ENCODE results near the gene NTM. TPM values are rescaled to one million over a fixed set of nuclear protein-coding genes. Genes with fewer than 3 reads are reported as not detected.

The NTM gene
- total RNA-seq, 2 donors from 2014 or later = not detected

GRCh38 chr11:132073787-132074186 lies 703.4 kb downstream of the NTM start:
- H3K9me3 ChIP-seq (ENCODE audit: control insufficient read depth, low read length, poor library complexity, severe bottlenecking) = no peaks in the 10 kb centered on the region
- no peak for DNase-seq
- Mint-ChIP-seq H3K4me1 (no peaks in the 10 kb centered on the region), H3K27me3 (no peaks in the 10 kb centered on the region), H3K36me3 (ENCODE audit: low read depth) (no peaks in the 10 kb centered on the region), H3K27ac (no peak overlapping the region), H3K4me3 (no peak overlapping the region)
- no peak for ATAC-seq

GRCh38 chr11:132075447-132075846 lies 705.0 kb downstream of the NTM start:
- H3K27ac Mint-ChIP-seq = no peak overlapping the region
- ATAC-seq = no peak
- no peaks in the 10 kb centered on the region for H3K36me3 Mint-ChIP-seq (ENCODE audit: low read depth)
- DNase-seq = no peak
- H3K27me3 Mint-ChIP-seq = no peaks in the 10 kb centered on the region
- H3K4me1 Mint-ChIP-seq = no peaks in the 10 kb centered on the region
- no peaks in the 10 kb centered on the region for H3K9me3 ChIP-seq (ENCODE audit: control insufficient read depth, low read length, poor library complexity, severe bottlenecking)
- no peak overlapping the region for H3K4me3 Mint-ChIP-seq

DNA sequence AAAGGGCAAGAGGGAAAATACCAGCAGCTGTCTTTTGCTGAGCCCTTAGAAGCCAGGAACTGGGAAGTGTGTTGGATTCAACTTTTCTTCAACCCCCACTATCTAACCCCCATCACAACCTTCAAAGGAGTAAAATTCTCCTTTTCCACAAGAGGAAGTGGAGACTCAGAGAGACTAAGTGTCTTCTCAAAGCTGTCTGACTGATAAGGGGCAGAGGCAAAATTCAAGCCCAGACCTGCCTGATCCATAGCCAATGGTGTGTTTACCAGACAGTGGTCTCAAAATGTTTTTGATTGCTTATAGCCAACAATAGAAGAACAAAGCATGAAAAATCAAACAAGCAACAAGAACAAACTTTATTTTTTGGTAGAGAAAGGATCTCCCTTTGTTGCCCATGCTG lies 707.0 kb downstream of the NTM start:
- Mint-ChIP-seq H3K4me3 (no peak overlapping the region), H3K4me1 (no peaks in the 10 kb centered on the region), H3K27me3 (no peaks in the 10 kb centered on the region), H3K27ac (no peak overlapping the region), H3K36me3 (ENCODE audit: low read depth) (no peaks in the 10 kb centered on the region)
- DNase-seq (no peak), ATAC-seq (no peak)
- no peaks in the 10 kb centered on the region for H3K9me3 ChIP-seq (ENCODE audit: control insufficient read depth, low read length, poor library complexity, severe bottlenecking)

- Mint-ChIP-seq H3K27me3 (no peaks in the 10 kb centered on the region), H3K36me3 (ENCODE audit: low read depth) (no peaks in the 10 kb centered on the region), H3K27ac (no peak overlapping the region), H3K4me3 (no peak overlapping the region), H3K4me1 (no peaks in the 10 kb centered on the region)
- DNase-seq (no peak), ATAC-seq (no peak)
- H3K9me3 ChIP-seq (ENCODE audit: control insufficient read depth, low read length, poor library complexity, severe bottlenecking) = no peaks in the 10 kb centered on the region
Measured at GRCh38 chr11:132078264-132079076, 708.1 kb downstream of the NTM start.

- ATAC-seq = no peak
Measured at GRCh38 chr11:132080127-132080526, 709.7 kb downstream of the NTM start.

DNA sequence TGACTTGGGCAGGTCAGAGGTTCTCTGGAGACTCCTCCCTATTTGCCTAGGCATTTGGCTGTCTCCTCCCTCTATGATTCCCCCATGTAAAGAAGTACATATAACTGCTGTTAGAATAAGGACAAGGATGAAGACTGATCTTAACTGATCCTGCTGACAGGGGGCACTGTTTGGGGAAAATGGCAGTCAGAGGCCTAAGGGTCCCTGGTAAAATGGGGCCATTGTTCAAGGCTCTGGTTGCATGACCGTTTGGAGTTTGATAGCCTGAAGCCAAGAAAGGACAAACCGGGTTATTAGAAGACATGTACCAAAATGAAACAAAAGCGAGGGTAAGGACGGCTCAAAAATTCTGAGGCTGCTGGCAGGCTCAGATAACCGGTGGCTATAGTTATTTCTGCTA lies 712.2 kb downstream of the NTM start:
- Mint-ChIP-seq H3K27me3 (no peaks in the 10 kb centered on the region), H3K36me3 (ENCODE audit: low read depth) (no peaks in the 10 kb centered on the region)

More at GRCh38 chr11:132080127-132080526, 709.7 kb downstream of the NTM start:
- H3K9me3 ChIP-seq (ENCODE audit: control insufficient read depth, low read length, poor library complexity, severe bottlenecking) = no peaks in the 10 kb centered on the region
- Mint-ChIP-seq H3K4me1 (no peaks in the 10 kb centered on the region), H3K4me3 (no peak overlapping the region), H3K36me3 (ENCODE audit: low read depth) (no peaks in the 10 kb centered on the region), H3K27me3 (no peaks in the 10 kb centered on the region), H3K27ac (no peak overlapping the region)
- DNase-seq = no peak

DNA sequence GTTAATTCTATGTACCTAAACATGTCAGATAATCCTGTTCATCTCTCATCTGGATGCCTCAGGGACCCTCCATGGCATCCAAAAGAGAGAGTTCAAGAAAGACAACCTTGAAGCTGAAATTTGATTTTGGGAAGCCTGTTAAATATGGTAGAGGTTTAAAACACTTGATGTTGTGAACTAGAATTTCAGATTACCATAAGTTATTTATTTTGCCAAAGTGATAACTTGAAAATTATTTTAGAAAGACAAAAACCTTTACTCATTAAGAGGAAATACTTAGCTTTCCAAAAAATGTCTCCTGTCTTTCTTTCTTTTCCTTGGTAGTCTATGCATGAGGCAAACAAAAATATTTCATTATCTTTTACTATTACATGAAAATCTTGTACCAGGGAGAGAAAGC lies 714.0 kb downstream of the NTM start:
- no peaks in the 10 kb centered on the region for H3K27me3 Mint-ChIP-seq
- no peak for ATAC-seq
- H3K4me1 Mint-ChIP-seq = no peaks in the 10 kb centered on the region
- no peaks in the 10 kb centered on the region for H3K9me3 ChIP-seq (ENCODE audit: control insufficient read depth, low read length, poor library complexity, severe bottlenecking)
- no peak for DNase-seq
- H3K36me3 Mint-ChIP-seq (ENCODE audit: low read depth) = no peaks in the 10 kb centered on the region
- H3K27ac Mint-ChIP-seq = no peak overlapping the region
- H3K4me3 Mint-ChIP-seq = no peak overlapping the region

More for the DNA sequence above, 712.2 kb downstream of the NTM start:
- DNase-seq = no peak
- no peak for ATAC-seq
- no peaks in the 10 kb centered on the region for H3K9me3 ChIP-seq (ENCODE audit: control insufficient read depth, low read length, poor library complexity, severe bottlenecking)
- Mint-ChIP-seq H3K27ac (no peak overlapping the region), H3K4me3 (no peak overlapping the region), H3K4me1 (no peaks in the 10 kb centered on the region)

GRCh38 chr11:132087148-132087547 lies 716.7 kb downstream of the NTM start:
- Mint-ChIP-seq H3K4me1 (no peaks in the 10 kb centered on the region), H3K4me3 (no peak overlapping the region), H3K36me3 (ENCODE audit: low read depth) (no peaks in the 10 kb centered on the region), H3K27ac (no peak overlapping the region), H3K27me3 (no peaks in the 10 kb centered on the region)
- no peaks in the 10 kb centered on the region for H3K9me3 ChIP-seq (ENCODE audit: control insufficient read depth, low read length, poor library complexity, severe bottlenecking)
- DNase-seq (no peak), ATAC-seq (no peak)

DNA sequence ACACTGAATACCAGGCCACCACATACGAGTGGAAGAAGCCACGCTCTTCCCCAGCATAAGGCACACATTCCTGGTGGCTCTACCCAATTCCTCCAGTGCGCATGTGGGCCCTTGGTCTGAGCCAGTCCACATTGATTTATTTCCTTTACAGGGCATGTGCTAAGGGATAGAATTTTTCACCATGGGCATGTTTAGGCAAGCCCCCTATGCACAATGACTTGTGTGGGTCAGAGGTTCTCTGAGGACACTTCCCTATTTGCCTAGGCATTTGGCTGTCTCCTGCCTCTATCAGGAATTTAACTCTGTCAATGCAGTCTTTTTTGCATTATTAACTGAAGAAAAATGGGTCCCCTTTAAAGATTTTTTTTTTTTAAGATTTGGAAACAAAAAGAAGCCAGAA lies 718.1 kb downstream of the NTM start:
- H3K4me3 Mint-ChIP-seq = no peak overlapping the region
- H3K9me3 ChIP-seq (ENCODE audit: control insufficient read depth, low read length, poor library complexity, severe bottlenecking) = no peaks in the 10 kb centered on the region
- no peaks in the 10 kb centered on the region for H3K4me1 Mint-ChIP-seq
- no peak overlapping the region for H3K27ac Mint-ChIP-seq
- DNase-seq (no peak), ATAC-seq (no peak)
- H3K36me3 Mint-ChIP-seq (ENCODE audit: low read depth) = no peaks in the 10 kb centered on the region
- no peaks in the 10 kb centered on the region for H3K27me3 Mint-ChIP-seq

- peaks cover 8% of the 10 kb centered on the region for H3K27me3 Mint-ChIP-seq
- DNase-seq (no peak), ATAC-seq (no peak)
- no peaks in the 10 kb centered on the region for H3K4me1 Mint-ChIP-seq
- H3K9me3 ChIP-seq (ENCODE audit: control insufficient read depth, low read length, poor library complexity, severe bottlenecking) = no peaks in the 10 kb centered on the region
- no peak overlapping the region for H3K4me3 Mint-ChIP-seq
- H3K27ac Mint-ChIP-seq = no peak overlapping the region
- H3K36me3 Mint-ChIP-seq (ENCODE audit: low read depth) = no peaks in the 10 kb centered on the region
Measured at GRCh38 chr11:132093536-132094259, 723.3 kb downstream of the NTM start.

GRCh38 chr11:132094598-132094997 lies 724.2 kb downstream of the NTM start:
- Mint-ChIP-seq H3K4me3 (no peak overlapping the region), H3K27me3 (peaks cover 9% of the 10 kb centered on the region), H3K27ac (no peak overlapping the region), H3K36me3 (ENCODE audit: low read depth) (no peaks in the 10 kb centered on the region), H3K4me1 (no peaks in the 10 kb centered on the region)
- H3K9me3 ChIP-seq (ENCODE audit: control insufficient read depth, low read length, poor library complexity, severe bottlenecking) = no peaks in the 10 kb centered on the region
- ATAC-seq = no peak
- no peak for DNase-seq

GRCh38 chr11:132095230-132096131 lies 725.1 kb downstream of the NTM start:
- DNase-seq (no peak), ATAC-seq (no peak)
- Mint-ChIP-seq H3K27ac (no peak overlapping the region), H3K27me3 (peaks cover 9% of the 10 kb centered on the region), H3K36me3 (ENCODE audit: low read depth) (no peaks in the 10 kb centered on the region), H3K4me3 (no peak overlapping the region), H3K4me1 (no peaks in the 10 kb centered on the region)
- no peaks in the 10 kb centered on the region for H3K9me3 ChIP-seq (ENCODE audit: control insufficient read depth, low read length, poor library complexity, severe bottlenecking)

All from T-helper 17 cell (primary cell).